ENCODE results near the gene EMC1. TPM values are rescaled to one million over a fixed set of nuclear protein-coding genes. Genes with fewer than 3 reads are reported as not detected.

Gene EMC1
- total RNA-seq, 1 donor from 2014 or later: 63.8 TPM

DNA sequence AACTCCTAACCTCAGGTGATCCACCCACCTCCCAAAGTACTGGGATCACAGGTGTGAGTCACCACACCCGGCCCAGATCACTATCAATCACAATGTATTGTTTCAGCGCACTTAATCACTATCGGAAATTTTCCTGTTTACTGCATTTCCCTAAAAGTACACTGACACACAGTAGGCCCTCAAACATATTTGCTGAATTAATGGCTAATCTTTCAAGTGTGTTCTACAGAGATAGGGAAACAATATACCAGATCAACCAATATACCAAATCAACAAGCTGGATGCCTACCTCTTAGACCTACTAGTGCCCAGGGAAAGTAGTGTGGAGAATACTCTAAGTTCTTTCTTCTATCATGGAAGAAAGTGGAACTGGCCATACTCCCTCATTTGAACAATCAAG is 58.3 kb downstream of the EMC1 start:
- no peak for TF ChIP-seq CTCF (IDR thresholded peaks at IDR 0.05; ENCODE audit: unreplicated experiment)
- Mint-ChIP-seq H3K9me3 (no peaks in the 10 kb centered on the region), H3K36me3 (peaks cover 56% of the 10 kb centered on the region), H3K4me1 (no peaks in the 10 kb centered on the region), H3K27me3 (ENCODE audit: low read depth) (no peaks in the 10 kb centered on the region), H3K4me3 (no peak overlapping the region), H3K27ac (no peak overlapping the region)
- DNase-seq (ENCODE audit: low spot score in 2 of 2, unreplicated experiment in 2 of 2): no peak

- Mint-ChIP-seq H3K4me1 (no peaks in the 10 kb centered on the region), H3K27ac (no peak overlapping the region), H3K27me3 (ENCODE audit: low read depth) (no peaks in the 10 kb centered on the region), H3K36me3 (peaks cover 56% of the 10 kb centered on the region), H3K9me3 (no peaks in the 10 kb centered on the region), H3K4me3 (no peak overlapping the region)
- TF ChIP-seq CTCF (IDR thresholded peaks at IDR 0.05; ENCODE audit: unreplicated experiment): no peak
- no peak for DNase-seq (ENCODE audit: low spot score in 2 of 2, unreplicated experiment in 2 of 2)
Observed at GRCh38 chr1:19191811-19192210, 59.5 kb downstream of the EMC1 start.

DNA sequence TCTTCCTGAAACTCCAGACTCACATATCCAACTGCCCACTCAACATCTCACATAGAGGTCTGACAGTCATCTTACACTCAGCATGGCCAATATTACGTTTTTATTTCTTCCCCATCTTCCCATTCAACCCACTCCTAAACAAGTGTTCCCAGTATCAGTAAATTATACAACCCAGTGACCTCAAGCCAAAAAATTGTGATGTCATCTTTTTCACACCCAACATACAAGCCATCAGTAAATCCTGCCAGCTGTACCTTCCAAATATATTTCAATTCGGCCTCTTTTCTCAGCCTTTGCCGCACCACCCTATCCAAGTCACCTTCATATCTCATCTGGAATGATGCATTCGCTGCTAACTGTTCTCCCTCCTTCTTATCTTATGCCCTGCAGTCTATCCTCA is 60.9 kb downstream of the EMC1 start:
- DNase-seq (ENCODE audit: low spot score in 2 of 2, unreplicated experiment in 2 of 2): no peak
- no peaks in the 10 kb centered on the region for H3K9me3 Mint-ChIP-seq
- no peak overlapping the region for H3K4me3 Mint-ChIP-seq
- no peak for TF ChIP-seq CTCF (IDR thresholded peaks at IDR 0.05; ENCODE audit: unreplicated experiment)
- H3K36me3 Mint-ChIP-seq: peaks cover 60% of the 10 kb centered on the region
- H3K4me1 Mint-ChIP-seq: no peaks in the 10 kb centered on the region
- H3K27ac Mint-ChIP-seq: no peak overlapping the region
- H3K27me3 Mint-ChIP-seq (ENCODE audit: low read depth): no peaks in the 10 kb centered on the region

DNA sequence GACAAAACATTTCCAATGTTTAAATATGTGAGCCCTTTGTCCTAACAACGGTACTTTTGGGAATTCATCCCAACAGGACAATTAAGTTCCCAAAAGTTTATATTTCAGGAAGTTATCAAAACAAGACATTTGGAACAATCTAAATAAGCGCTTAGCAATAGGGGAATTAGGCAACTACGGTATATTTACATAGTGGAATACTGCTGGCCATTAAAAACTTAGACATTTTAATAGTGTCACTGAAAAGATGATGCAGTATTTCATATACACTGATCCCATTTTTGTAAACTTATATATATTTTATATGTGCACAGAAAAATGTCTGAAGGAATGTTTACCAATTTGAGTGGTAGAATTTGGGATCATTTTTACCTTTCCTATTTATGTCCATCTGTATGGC is 62.1 kb downstream of the EMC1 start:
- Mint-ChIP-seq H3K4me1 (no peaks in the 10 kb centered on the region), H3K4me3 (no peak overlapping the region), H3K27me3 (ENCODE audit: low read depth) (no peaks in the 10 kb centered on the region), H3K27ac (no peak overlapping the region), H3K9me3 (no peaks in the 10 kb centered on the region), H3K36me3 (peaks cover 67% of the 10 kb centered on the region)
- DNase-seq (ENCODE audit: low spot score in 2 of 2, unreplicated experiment in 2 of 2): no peak
- no peak for TF ChIP-seq CTCF (IDR thresholded peaks at IDR 0.05; ENCODE audit: unreplicated experiment)

DNA sequence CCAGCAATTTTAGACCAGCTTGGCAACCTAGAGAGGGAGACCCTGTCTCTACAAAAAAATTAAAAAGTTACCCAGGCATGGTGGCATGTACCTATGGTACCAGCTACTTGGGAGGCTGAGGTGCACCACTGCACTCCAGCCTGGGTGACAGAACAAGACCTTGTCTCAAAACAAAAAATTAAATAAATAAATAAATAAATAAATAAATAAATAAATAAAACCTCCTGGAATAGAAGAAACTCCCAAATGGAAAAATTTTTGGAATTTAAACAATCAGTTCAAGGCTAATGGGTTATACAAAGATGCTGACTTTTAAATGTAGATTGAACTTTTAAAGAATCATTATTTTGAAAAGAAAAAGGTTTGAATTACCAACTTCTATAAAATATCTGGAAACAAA is 63.5 kb downstream of the EMC1 start:
- Mint-ChIP-seq H3K4me1 (no peaks in the 10 kb centered on the region), H3K27me3 (ENCODE audit: low read depth) (no peaks in the 10 kb centered on the region), H3K9me3 (no peaks in the 10 kb centered on the region), H3K27ac (no peak overlapping the region), H3K4me3 (no peak overlapping the region), H3K36me3 (peaks cover 62% of the 10 kb centered on the region)
- no peak for DNase-seq (ENCODE audit: low spot score in 2 of 2, unreplicated experiment in 2 of 2)
- TF ChIP-seq CTCF (IDR thresholded peaks at IDR 0.05; ENCODE audit: unreplicated experiment): no peak

GRCh38 chr1:19186001-19186400 is 65.3 kb downstream of the EMC1 start:
- H3K4me3 Mint-ChIP-seq: no peak overlapping the region
- H3K9me3 Mint-ChIP-seq: no peaks in the 10 kb centered on the region
- no peaks in the 10 kb centered on the region for H3K4me1 Mint-ChIP-seq
- H3K27me3 Mint-ChIP-seq (ENCODE audit: low read depth): no peaks in the 10 kb centered on the region
- peaks cover 57% of the 10 kb centered on the region for H3K36me3 Mint-ChIP-seq
- H3K27ac Mint-ChIP-seq: no peak overlapping the region
- no peak for TF ChIP-seq CTCF (IDR thresholded peaks at IDR 0.05; ENCODE audit: unreplicated experiment)
- no peak for DNase-seq (ENCODE audit: low spot score in 2 of 2, unreplicated experiment in 2 of 2)

Measured in mesothelial cell of epicardium (in vitro differentiated cells).